Vagina (tissue), 2 donors: ENCODE measurements around the gene SEMA3D. TPM values are rescaled to one million over a fixed set of nuclear protein-coding genes. Genes with fewer than 3 reads are reported as not detected.

Source experiments
- DNase-seq, 2 donors: peaks; one replicate each; pipeline ENCODE4 v3.0.0-alpha.2; 2017; ENCODE audit errors: extremely low spot score in 2 of 2
- H3K27ac ChIP-seq: fragments of 200-600 bp; sonication (generic); one replicate; pipeline ENCODE4 v1.5.1; 2019
- H3K27me3 ChIP-seq: fragments of 200-600 bp; sonication (generic); one replicate; pipeline ENCODE4 v1.5.1; 2019
- H3K36me3 ChIP-seq, 2 donors: fragments of 200-600 bp; sonication (generic); one replicate each; pipeline ENCODE4 v1.5.1; 2017 to 2019
- H3K4me1 ChIP-seq: fragments of 200-600 bp; sonication (generic); one replicate; pipeline ENCODE4 v1.5.1; 2019
- H3K4me3 ChIP-seq, 2 donors: fragments of 200-600 bp; sonication (generic); 1 replicate in 1 of 2; 2 replicates in 1 of 2; pipeline ENCODE4 v1.5.1; 2016 to 2019
- H3K9me3 ChIP-seq: fragments of 200-600 bp; sonication (generic); one replicate; pipeline ENCODE4 v1.5.1; 2019
- CTCF ChIP-seq, 3 experiments: fragments of 450-650 bp in 2 of 3; fragments of 200-600 bp in 1 of 3; sonication (generic) in 1 of 3; IDR thresholded peaks; one replicate each; pipeline ENCODE4 v1.5.1; 2017 to 2019; ENCODE audit warnings: antibody characterized with exemption in 3 of 3, mild to moderate bottlenecking in 2 of 3, moderate library complexity in 2 of 3
- POLR2A ChIP-seq, 2 donors: fragments of 450-650 bp; IDR thresholded peaks; one replicate each; pipeline ENCODE4 v1.6.1; 2017; ENCODE audit warnings: antibody characterized with exemption in 2 of 2, mild to moderate bottlenecking in 2 of 2, moderate library complexity in 2 of 2
- POLR2AphosphoS5 ChIP-seq, 2 donors: sonication (generic); formaldehyde crosslinking; IDR thresholded peaks; one replicate each; pipeline ENCODE4 v1.9.0; 2017; ENCODE audit warnings: antibody characterized with exemption in 2 of 2, mild to moderate bottlenecking in 2 of 2, low read depth in 1 of 2; ENCODE audit not compliant: insufficient read depth in 1 of 2
- intact Hi-C: fragments of 100-400 bp; cut with DNase I; formaldehyde crosslinking; loops from one replicate; pipeline ENCODE4 v1.15.1; 2023
- total RNA-seq: library from RNA; depleted of rRNA; stranded (reverse); fragments of >200 nt; gene quantifications from one replicate; pipeline ENCODE4 v1.2.3, GENCODE V29; 2016

The SEMA3D gene
- total RNA-seq, 1 donor from 2014 or later, result 2.2 TPM

DNA sequence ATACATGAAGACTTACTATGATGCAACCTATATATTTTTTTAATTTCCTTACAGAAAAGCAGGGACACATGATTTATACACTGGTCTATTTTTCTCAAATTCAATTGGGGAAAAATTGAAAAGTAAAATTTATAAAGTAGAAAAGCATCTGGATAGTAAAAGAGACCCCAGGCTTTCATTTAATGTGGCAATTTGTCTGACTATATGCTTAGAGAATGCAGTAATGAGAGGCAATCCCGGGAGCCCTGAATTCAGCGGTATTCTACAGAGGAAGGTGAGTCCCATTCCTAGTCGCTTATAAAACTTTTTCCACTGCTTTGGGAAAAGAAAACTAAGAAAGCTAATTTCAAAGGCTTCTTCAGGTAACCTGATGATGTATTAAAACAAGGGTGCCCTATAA lies 167.1 kb downstream of the SEMA3D start:
- Histone ChIP-seq H3K27me3 (no peaks in the 10 kb centered on the region), H3K36me3 (no peaks in the 10 kb centered on the region), H3K27ac (no peak overlapping the region), H3K4me3 (no peak overlapping the region), H3K4me1 (no peaks in the 10 kb centered on the region), H3K9me3 (no peaks in the 10 kb centered on the region)
- DNase-seq, result no peak
- TF ChIP-seq POLR2AphosphoS5 (IDR thresholded peaks at IDR 0.05; ENCODE audit: insufficient read depth in 1 of 2, low read depth in 1 of 2) (no peak), POLR2A (IDR thresholded peaks at IDR 0.05) (no peak), CTCF (IDR thresholded peaks at IDR 0.05) (no peak)
- intact Hi-C loops, result no loop called here

DNA sequence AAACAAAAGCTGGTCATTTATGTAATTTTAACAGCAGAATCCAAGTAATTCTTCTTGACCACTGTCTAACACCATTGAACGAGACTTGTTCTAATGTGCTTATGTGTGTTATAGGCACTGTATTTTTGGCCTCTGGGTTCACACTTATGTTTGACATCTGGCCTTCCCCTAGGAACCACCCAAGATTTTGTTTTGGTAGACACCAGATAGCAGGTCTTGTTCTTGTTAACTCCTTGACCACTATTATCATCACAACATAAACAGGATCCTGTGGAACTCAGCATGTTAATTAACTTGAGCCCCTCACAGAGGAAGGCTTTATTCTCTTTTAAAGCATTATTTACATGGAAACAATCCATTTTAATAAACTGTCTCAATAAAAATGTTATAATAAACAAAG lies 167.7 kb downstream of the SEMA3D start:
- Histone ChIP-seq H3K27ac (no peak overlapping the region), H3K9me3 (no peaks in the 10 kb centered on the region), H3K4me1 (no peaks in the 10 kb centered on the region), H3K4me3 (no peak overlapping the region), H3K27me3 (no peaks in the 10 kb centered on the region), H3K36me3 (no peaks in the 10 kb centered on the region)
- TF ChIP-seq POLR2AphosphoS5 (IDR thresholded peaks at IDR 0.05; ENCODE audit: insufficient read depth in 1 of 2, low read depth in 1 of 2) (no peak), CTCF (IDR thresholded peaks at IDR 0.05) (no peak), POLR2A (IDR thresholded peaks at IDR 0.05) (no peak)
- no peak for DNase-seq
- intact Hi-C loops, result no loop called here

DNA sequence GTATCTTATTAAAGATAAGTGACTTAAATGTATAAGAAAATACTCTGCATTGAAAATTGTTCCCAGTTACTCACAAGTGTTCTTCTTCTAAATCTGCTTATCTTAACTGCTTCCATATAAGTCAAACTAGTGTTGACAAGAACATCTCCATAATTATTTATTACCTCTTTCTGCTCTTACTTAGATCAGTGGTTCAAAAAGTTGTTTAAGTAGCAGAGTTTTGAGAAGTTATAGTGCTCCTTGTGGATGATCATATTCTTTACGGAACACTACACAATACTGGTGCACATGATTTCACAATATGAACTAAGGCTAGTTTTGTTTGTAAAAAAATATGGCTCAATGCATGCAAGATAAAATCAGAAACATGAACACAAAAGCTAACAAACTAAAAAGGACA lies 168.4 kb downstream of the SEMA3D start:
- no peak for TF ChIP-seq POLR2A (IDR thresholded peaks at IDR 0.05)
- no peak for TF ChIP-seq POLR2AphosphoS5 (IDR thresholded peaks at IDR 0.05; ENCODE audit: insufficient read depth in 1 of 2, low read depth in 1 of 2)
- TF ChIP-seq CTCF (IDR thresholded peaks at IDR 0.05), result no peak
- no peaks in the 10 kb centered on the region for H3K36me3 ChIP-seq
- no peak overlapping the region for H3K4me3 ChIP-seq
- DNase-seq, result no peak
- H3K27ac ChIP-seq, result no peak overlapping the region
- no peaks in the 10 kb centered on the region for H3K27me3 ChIP-seq
- no peaks in the 10 kb centered on the region for H3K9me3 ChIP-seq
- H3K4me1 ChIP-seq, result no peaks in the 10 kb centered on the region
- intact Hi-C loops, result no loop called here

GRCh38 chr7:85016286-85016685 lies 170.6 kb downstream of the SEMA3D start:
- TF ChIP-seq POLR2AphosphoS5 (IDR thresholded peaks at IDR 0.05; ENCODE audit: insufficient read depth in 1 of 2, low read depth in 1 of 2) (no peak), POLR2A (IDR thresholded peaks at IDR 0.05) (no peak), CTCF (IDR thresholded peaks at IDR 0.05) (no peak)

GRCh38 chr7:85014936-85015660 lies 171.8 kb downstream of the SEMA3D start:
- H3K4me1 ChIP-seq, result no peaks in the 10 kb centered on the region
- H3K36me3 ChIP-seq, result no peaks in the 10 kb centered on the region
- no peaks in the 10 kb centered on the region for H3K27me3 ChIP-seq
- TF ChIP-seq POLR2A (IDR thresholded peaks at IDR 0.05) (no peak), CTCF (IDR thresholded peaks at IDR 0.05) (no peak), POLR2AphosphoS5 (IDR thresholded peaks at IDR 0.05; ENCODE audit: insufficient read depth in 1 of 2, low read depth in 1 of 2) (no peak)
- no peak overlapping the region for H3K27ac ChIP-seq
- H3K9me3 ChIP-seq, result no peaks in the 10 kb centered on the region
- intact Hi-C loops, result no loop called here
- no peak for DNase-seq
- no peak overlapping the region for H3K4me3 ChIP-seq

More at GRCh38 chr7:85016286-85016685, 170.6 kb downstream of the SEMA3D start:
- Histone ChIP-seq H3K36me3 (no peaks in the 10 kb centered on the region), H3K4me3 (no peak overlapping the region), H3K27me3 (no peaks in the 10 kb centered on the region), H3K4me1 (no peaks in the 10 kb centered on the region), H3K27ac (no peak overlapping the region), H3K9me3 (no peaks in the 10 kb centered on the region)
- DNase-seq, result no peak
- intact Hi-C loops, result no loop called here
